ENCODE results near the gene TMC7. TPM values are rescaled to one million over a fixed set of nuclear protein-coding genes. Genes with fewer than 3 reads are reported as not detected.

Gene TMC7
- total RNA-seq, 1 experiment from 2014 or later: 4.1 TPM

- DNase-seq (ENCODE audit: extremely low read depth, low read depth): peak; percentile 90
Measured at GRCh38 chr16:19086322-19087199, 102.8 kb downstream of the TMC7 start.

- no peak for DNase-seq (ENCODE audit: extremely low read depth, low read depth)
Measured at GRCh38 chr16:19088341-19088916, 104.7 kb downstream of the TMC7 start.

- no peak for DNase-seq (ENCODE audit: extremely low read depth, low read depth)
Measured at GRCh38 chr16:19089410-19089955, 105.7 kb downstream of the TMC7 start.

DNA sequence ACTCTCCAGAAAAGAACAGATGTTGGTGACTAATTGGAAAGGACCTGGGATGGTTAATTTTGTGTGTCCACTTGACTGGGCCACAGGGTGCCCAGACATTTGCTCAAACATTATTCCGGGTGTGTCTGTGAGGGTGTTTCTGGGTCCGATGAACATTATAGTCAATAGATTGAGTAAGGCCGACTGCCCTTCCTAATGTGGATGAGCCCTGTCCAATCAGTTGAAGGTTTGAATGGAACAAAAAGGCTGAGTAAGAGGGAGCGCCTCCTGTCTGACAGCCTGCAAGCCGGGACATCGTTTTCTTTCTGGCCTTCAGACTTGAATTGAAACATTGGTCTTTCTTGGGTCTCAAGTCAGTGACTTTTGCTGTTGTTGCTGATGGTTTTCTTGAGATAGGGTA is 107.2 kb downstream of the TMC7 start:
- DNase-seq (ENCODE audit: extremely low read depth, low read depth): no peak

DNA sequence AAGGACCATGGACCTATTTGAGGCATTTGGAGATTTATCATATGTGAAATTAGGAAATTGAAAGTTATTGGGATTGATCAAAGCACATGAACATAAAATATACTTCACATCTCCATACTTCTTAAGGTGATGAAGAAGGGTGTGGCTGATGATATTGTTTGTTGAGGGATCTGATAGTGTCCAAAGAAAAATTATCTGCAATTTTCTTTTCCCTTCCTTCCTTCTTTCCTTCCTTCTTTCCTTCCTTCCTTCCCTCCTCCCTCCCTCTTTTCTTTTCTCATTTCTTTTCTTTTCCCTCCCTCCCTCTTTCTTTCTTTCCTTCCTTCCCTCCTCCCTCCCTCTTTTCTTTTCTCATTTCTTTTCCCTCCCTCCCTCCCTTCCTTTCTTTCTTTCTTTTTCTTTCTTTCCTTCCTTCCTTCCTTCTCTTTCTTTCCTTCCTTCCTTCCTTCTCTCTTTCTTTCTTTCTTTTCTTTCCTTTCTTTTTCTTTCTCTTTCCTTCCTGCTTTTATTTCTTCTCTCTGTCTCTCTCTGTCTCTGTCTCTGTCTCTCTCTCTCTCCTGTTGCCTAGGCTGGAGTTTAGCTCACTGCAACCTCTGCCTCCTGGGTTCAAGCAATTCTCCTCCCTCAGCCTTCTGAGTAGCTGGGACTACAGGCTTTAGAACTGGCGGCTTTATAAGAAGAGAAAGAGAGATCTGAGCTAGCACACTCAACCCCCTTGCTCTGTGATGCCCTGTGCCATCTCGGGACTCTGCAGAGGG is 109.1 kb downstream of the TMC7 start:
- no peak for DNase-seq (ENCODE audit: extremely low read depth, low read depth)

- no peak for DNase-seq (ENCODE audit: extremely low read depth, low read depth)
Measured at GRCh38 chr16:19093631-19094541, 110.2 kb downstream of the TMC7 start.

GRCh38 chr16:19094542-19095365 is 111.0 kb downstream of the TMC7 start:
- peak; percentile 71 for DNase-seq (ENCODE audit: extremely low read depth, low read depth)

GRCh38 chr16:19095654-19096053 is 111.9 kb downstream of the TMC7 start:
- DNase-seq (ENCODE audit: extremely low read depth, low read depth): no peak

GRCh38 chr16:19098173-19098572 is 114.4 kb downstream of the TMC7 start:
- no peak for DNase-seq (ENCODE audit: extremely low read depth, low read depth)

GRCh38 chr16:19102187-19102872 is 118.6 kb downstream of the TMC7 start:
- DNase-seq (ENCODE audit: extremely low read depth, low read depth): no peak

GRCh38 chr16:19104607-19105006 is 120.9 kb downstream of the TMC7 start:
- DNase-seq (ENCODE audit: extremely low read depth, low read depth): no peak

- DNase-seq (ENCODE audit: extremely low read depth, low read depth): no peak
Measured at GRCh38 chr16:19105131-19105530, 121.4 kb downstream of the TMC7 start.

GRCh38 chr16:19105891-19106624 is 122.3 kb downstream of the TMC7 start:
- no peak for DNase-seq (ENCODE audit: extremely low read depth, low read depth)

DNA sequence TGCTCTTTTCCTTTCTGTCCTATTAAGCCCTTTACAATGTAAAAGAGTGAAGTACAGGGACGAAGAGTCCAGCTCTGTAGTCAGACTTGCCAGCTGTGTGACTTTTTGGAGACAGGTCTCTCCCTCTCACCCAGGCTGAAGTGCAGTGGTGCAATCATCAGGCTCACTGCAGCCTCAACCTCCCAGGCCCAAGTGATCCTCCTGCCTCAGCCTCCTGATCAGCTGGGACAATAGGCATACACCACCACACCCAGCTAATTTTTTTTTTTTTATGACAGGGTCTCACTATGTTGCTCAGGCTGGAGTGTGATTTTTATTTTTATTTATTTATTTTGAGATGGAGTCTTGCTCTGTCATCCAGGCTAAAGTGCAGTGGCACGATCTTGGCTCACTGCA is 122.9 kb downstream of the TMC7 start:
- DNase-seq (ENCODE audit: extremely low read depth, low read depth): no peak

DNA sequence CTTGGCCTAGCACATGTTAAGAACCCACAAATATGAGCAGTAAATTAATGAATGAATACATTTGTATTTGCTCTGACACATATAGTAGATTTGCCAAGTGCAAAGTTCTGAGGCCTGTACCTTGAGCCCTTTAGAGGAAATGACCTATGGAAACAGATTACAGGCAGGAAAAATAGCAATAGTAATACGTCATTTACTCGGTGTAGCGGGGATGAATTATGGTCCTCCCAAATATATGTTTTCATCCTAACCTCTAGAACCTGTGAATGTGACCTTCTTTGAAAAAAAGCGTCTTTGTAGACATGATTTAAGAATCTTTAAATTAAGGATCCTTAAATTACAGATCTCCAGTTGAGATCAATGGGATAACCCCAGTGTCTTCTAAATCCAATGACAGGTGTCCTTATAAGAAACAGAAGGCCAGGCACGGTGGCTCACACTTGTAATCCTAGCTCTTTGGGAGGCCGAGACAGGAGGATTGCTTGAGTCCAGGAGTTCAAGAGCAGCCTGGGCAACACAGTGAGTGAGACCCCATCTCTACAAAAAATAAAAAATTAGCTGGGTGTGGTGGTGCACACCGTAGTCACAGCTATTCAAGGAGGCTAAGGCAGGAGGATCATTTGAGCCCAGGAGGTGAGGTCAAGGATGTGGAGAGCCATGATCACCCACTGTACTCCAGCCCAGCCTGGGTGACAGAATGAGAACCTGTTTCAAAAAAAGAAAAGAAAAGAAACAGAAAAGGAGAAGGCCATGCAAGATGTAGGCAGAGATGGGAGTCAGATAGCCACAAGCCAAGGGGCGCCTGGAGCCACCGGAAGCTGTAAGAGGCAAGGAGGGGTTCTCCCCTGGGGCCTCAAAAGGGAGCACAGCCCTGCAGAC is 124.9 kb downstream of the TMC7 start:
- DNase-seq (ENCODE audit: extremely low read depth, low read depth): no peak

DNA sequence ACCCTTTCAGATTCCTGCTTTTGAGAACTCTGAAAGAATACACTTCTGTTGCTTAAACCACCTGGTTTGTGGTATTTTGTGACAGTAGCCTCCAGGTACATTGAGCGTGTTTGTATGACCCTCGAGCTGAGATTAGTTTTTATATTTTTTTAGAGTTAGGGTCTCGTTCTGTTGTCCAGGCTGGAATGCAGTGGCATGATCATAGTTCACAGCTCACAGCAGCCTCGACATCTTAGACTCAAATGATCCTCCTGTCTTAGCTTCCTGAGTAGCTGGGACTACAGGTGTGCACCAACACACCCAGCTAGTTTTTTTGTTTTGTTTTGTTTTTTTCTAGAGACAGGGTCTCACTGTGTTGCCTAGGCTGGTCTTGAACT is 125.5 kb downstream of the TMC7 start:
- no peak for DNase-seq (ENCODE audit: extremely low read depth, low read depth)
